GM21367 (cell line): Measurements from ENCODE around the gene TNC.

Source experiments
- ATAC-seq: cut with Tn5 transposase; IDR thresholded peaks from one replicate; pipeline ENCODE4 v1.9.1; 2021; ENCODE audit not compliant: unreplicated experiment

Gene TNC

GRCh38 chr9:115058175-115058574 lies 59.8 kb downstream of the TNC start:
- ATAC-seq = no peak

GRCh38 chr9:115057559-115057958 lies 60.4 kb downstream of the TNC start:
- no peak for ATAC-seq

GRCh38 chr9:115050002-115050490 lies 67.9 kb downstream of the TNC start:
- ATAC-seq = no peak

GRCh38 chr9:115046824-115047223 lies 71.1 kb downstream of the TNC start:
- no peak for ATAC-seq

DNA sequence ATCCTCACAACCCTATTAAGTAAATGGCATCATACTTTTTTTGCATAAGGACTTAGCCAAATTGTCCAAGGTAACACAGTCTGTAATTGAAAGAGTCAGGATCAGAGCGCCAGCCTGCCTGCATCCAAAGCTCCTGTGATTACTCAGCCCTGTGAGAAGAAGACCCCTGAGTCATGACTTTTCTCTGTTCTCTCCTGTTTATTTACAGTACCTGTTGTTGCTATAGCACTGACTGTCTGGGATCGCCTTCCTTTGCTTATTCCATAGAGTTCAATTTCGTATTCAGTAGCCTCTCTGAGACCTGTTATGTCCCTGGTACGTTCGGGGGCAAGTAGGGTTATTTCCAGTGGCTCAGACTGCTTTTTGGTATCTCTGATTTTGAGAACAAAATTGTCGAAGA lies 71.8 kb downstream of the TNC start:
- no peak for ATAC-seq

GRCh38 chr9:115043632-115044031 lies 74.3 kb downstream of the TNC start:
- ATAC-seq = no peak

DNA sequence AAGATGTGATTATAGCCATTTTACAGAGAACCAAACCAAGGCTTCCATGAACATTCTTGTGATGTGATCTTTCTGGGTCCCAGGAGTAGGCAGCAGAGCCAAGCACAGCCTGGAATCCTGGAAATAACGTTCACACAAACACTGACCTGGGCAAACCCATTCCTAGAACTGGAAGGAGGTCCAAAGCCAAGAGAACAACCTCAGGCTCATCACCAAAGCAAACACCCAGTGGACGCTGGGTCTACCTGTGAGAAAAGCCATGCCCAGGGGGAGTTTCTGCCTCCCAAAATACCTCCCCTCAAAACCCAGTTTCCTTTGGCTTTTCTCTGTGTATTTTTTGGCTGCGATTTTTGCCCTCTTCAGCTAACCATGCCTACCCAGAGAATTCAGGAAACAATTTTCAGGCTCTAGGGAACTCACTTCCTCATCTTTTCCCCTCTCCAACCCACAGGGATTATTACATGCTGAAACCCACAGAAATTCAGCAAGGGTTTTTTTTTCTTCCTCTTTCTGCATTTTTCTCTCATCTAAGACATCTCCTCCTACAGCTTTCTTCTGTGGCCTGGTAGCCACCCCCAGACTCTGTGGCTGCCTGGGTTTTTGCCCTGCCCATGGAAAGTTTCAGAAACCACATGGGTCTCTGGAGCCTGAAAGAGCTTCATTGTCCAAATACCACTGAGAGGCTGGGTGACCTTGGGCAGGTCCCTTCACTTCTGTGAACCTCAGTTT lies 75.0 kb downstream of the TNC start:
- ATAC-seq = no peak

GRCh38 chr9:115039516-115040120 lies 78.3 kb downstream of the TNC start:
- ATAC-seq = no peak

GRCh38 chr9:115038178-115038577 lies 79.8 kb downstream of the TNC start:
- no peak for ATAC-seq

DNA sequence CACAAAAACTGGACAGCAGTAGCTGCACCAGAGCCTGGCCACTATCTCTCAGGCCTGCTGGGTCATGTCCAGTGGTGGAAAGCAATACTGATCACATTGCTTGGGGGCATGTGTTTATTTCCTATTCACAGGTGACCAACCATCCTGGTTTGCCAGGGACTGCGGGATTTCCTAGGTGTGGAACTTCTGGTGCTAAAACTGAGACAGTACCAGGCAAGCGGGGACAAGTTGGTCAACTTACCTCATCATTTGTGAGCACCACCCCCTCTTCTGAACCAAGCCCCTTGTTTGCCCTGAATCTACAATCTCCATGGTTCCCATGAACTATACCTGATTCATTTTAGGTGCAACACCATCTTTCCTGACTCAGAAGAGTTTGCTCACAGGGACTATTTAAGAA lies 81.3 kb downstream of the TNC start:
- no peak for ATAC-seq

GRCh38 chr9:115035841-115036612 lies 81.9 kb downstream of the TNC start:
- peak; percentile 89 for ATAC-seq

GRCh38 chr9:115034801-115035200 lies 83.2 kb downstream of the TNC start:
- no peak for ATAC-seq

DNA sequence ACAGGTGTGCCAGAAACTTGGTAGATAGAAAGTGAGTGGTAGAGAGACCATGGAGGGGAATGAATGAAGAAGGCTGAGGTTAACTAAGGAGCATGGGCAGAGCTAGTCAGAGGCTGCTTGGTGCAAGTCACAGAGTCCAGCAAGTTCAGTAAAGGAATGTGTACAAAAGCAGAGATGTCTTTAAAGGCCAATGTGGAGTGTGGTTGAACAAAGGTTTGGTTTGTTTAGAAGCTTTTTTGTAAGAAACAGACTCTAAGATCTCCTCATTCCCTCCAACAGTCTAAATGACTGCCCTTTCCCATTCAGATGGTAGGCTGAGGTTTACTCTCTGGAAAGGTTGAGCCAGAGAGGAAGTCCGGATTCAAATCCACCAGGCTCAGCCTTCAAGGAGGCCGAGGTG lies 84.2 kb downstream of the TNC start:
- ATAC-seq = no peak

GRCh38 chr9:115032296-115032695 lies 85.7 kb downstream of the TNC start:
- no peak for ATAC-seq

DNA sequence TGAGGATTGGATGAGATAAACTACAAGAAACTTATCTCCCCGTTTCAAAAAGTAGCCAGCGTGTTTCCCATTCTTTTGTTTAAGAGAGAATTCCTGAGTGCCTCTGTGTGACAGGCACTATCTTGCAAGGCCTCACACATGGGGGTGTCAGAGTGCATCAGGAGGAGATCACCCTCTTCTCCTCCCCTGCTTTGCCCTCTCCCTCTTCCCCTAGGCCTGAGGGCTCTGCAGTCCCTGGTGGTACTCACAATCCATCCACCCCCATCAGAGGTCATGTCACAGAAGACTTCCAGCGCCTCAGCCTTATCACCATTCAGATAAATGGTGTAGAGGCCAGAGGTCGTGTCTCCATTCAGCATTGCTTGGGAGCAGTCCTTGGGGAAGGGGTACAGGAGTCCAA lies 88.0 kb downstream of the TNC start:
- ATAC-seq = no peak

GRCh38 chr9:115025721-115026120 lies 92.2 kb downstream of the TNC start:
- ATAC-seq = no peak

- ATAC-seq = no peak
These were observed 92.9 kb downstream of the TNC start for GRCh38 chr9:115024925-115025535.

GRCh38 chr9:115022760-115023434 lies 95.1 kb downstream of the TNC start:
- ATAC-seq = no peak

- ATAC-seq = no peak
These were observed 99.2 kb downstream of the TNC start for GRCh38 chr9:115018547-115019435.

- no peak for ATAC-seq
These were observed 101.6 kb downstream of the TNC start for GRCh38 chr9:115016344-115016743.
